ENCODE results near the gene POTEG. TPM values are rescaled to one million over a fixed set of nuclear protein-coding genes. Genes with fewer than 3 reads are reported as not detected.
"Not testable (repeated sequence)": the region's sequence is repeated elsewhere in the genome, so short reads cannot be mapped to it uniquely, and the experiment has no call there.

The POTEG gene
- total RNA-seq, 1 experiment from 2014 or later: not detected

GRCh38 chr14:19386309-19386708 lies 47.8 kb downstream of the POTEG start:
- H3K4me1 ChIP-seq (ENCODE audit: low read length); H4K20me1 ChIP-seq (ENCODE audit: insufficient read depth, low read depth, low read length); H3K4me3 ChIP-seq (ENCODE audit: low read length); H3K27ac ChIP-seq (ENCODE audit: low read length); H3K4me2 ChIP-seq (ENCODE audit: low read depth, low read length, poor library complexity, severe bottlenecking); H3K9me2 ChIP-seq (replicated peaks; ENCODE audit: insufficient read depth, low read length); DNase-seq; H3K79me2 ChIP-seq (ENCODE audit: low read length); H3K9me3 ChIP-seq (ENCODE audit: low read length); H2AFZ ChIP-seq (ENCODE audit: low read length); H3K27me3 ChIP-seq (ENCODE audit: low read length); H3K36me3 ChIP-seq (ENCODE audit: insufficient read depth, low read length); H3K9ac ChIP-seq (ENCODE audit: low read length): not testable (repeated sequence)

DNA sequence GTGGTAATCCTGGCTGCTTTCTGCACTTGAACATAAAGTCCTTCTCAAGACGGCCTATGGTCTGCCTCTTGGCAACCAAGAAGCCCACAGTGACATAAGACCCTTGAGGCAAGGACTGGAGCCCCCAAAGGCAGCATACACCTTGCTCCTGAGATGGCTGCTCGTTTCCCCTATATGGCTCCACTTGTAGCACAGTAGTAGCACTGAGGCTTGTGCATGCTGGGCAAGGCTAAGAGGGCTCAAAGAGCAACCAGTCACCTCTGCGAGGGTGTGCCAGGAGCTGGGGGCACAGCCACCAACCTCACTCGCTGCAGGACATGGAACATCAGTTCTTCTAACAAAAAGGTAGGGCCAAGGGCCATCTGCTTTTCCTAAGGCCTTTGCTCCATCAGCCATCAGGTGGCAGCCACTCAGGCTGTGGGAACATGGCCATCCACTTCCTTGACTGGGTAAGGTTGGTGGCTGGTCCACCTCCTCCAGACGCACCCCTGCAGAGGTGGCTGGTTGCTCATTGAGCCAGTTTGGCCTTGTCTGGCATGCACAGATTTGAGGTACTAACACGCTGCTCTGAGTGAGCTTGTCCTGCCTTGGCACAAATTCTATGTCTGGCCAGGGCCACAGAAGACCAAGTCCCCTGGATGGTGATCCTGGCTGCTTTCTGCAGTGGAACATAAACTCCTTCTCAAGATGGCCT lies 49.9 kb downstream of the POTEG start:
- H3K9me3 ChIP-seq (ENCODE audit: low read length); H3K79me2 ChIP-seq (ENCODE audit: low read length); H3K27me3 ChIP-seq (ENCODE audit: low read length); H3K9me2 ChIP-seq (replicated peaks; ENCODE audit: insufficient read depth, low read length); H3K9ac ChIP-seq (ENCODE audit: low read length); H3K4me1 ChIP-seq (ENCODE audit: low read length); H3K4me3 ChIP-seq (ENCODE audit: low read length); H3K27ac ChIP-seq (ENCODE audit: low read length); DNase-seq; H3K36me3 ChIP-seq (ENCODE audit: insufficient read depth, low read length); H4K20me1 ChIP-seq (ENCODE audit: insufficient read depth, low read depth, low read length); H2AFZ ChIP-seq (ENCODE audit: low read length); H3K4me2 ChIP-seq (ENCODE audit: low read depth, low read length, poor library complexity, severe bottlenecking): not testable (repeated sequence)

DNA sequence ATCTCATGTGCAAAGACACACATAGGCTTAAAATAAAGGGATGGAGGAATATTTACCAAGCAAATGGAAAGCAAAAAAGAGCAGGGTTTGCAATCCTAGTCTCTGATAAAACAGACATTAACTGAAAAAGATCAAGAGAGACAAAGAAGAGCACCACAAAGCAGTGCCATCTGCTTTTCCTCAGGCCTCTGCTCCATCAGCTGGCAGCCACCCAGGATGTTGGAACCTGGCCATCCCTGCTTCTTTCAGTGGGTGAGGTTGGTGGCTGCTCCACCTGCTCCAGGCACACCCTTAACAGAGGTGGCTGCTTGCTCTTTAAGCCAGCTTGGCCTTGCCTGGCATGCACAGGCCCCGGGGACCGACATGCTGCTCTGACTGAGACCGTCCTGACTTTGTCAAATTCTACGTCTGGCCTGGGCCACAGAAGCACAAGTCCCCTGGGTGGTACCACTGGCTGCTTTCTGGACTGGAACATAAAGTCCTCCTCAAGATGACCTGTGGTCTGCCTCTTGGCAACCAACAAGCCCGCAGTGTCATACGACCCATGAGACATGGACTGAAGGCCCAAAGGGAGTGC lies 51.0 kb downstream of the POTEG start:
- not testable (repeated sequence) for H2AFZ ChIP-seq (ENCODE audit: low read length); H3K9me3 ChIP-seq (ENCODE audit: low read length); DNase-seq; H3K9ac ChIP-seq (ENCODE audit: low read length); H3K4me1 ChIP-seq (ENCODE audit: low read length); H3K9me2 ChIP-seq (replicated peaks; ENCODE audit: insufficient read depth, low read length); H4K20me1 ChIP-seq (ENCODE audit: insufficient read depth, low read depth, low read length); H3K36me3 ChIP-seq (ENCODE audit: insufficient read depth, low read length); H3K27ac ChIP-seq (ENCODE audit: low read length); H3K79me2 ChIP-seq (ENCODE audit: low read length); H3K27me3 ChIP-seq (ENCODE audit: low read length); H3K4me2 ChIP-seq (ENCODE audit: low read depth, low read length, poor library complexity, severe bottlenecking); H3K4me3 ChIP-seq (ENCODE audit: low read length)

- not testable (repeated sequence) for H3K4me3 ChIP-seq (ENCODE audit: low read length); H3K4me1 ChIP-seq (ENCODE audit: low read length); H3K79me2 ChIP-seq (ENCODE audit: low read length); H4K20me1 ChIP-seq (ENCODE audit: insufficient read depth, low read depth, low read length); H3K9me2 ChIP-seq (replicated peaks; ENCODE audit: insufficient read depth, low read length); H3K4me2 ChIP-seq (ENCODE audit: low read depth, low read length, poor library complexity, severe bottlenecking); H3K27me3 ChIP-seq (ENCODE audit: low read length); H3K36me3 ChIP-seq (ENCODE audit: insufficient read depth, low read length); DNase-seq; H3K9ac ChIP-seq (ENCODE audit: low read length); H2AFZ ChIP-seq (ENCODE audit: low read length); H3K27ac ChIP-seq (ENCODE audit: low read length)
- H3K9me3 ChIP-seq (ENCODE audit: low read length): peaks cover 11% of the 10 kb centered on the region
Measured at GRCh38 chr14:19380137-19380536, 54.0 kb downstream of the POTEG start.

GRCh38 chr14:19374451-19374903 lies 59.7 kb downstream of the POTEG start:
- not testable (repeated sequence) for H3K4me1 ChIP-seq (ENCODE audit: low read length); DNase-seq; H3K36me3 ChIP-seq (ENCODE audit: insufficient read depth, low read length); H4K20me1 ChIP-seq (ENCODE audit: insufficient read depth, low read depth, low read length); H3K4me3 ChIP-seq (ENCODE audit: low read length); H3K27ac ChIP-seq (ENCODE audit: low read length); H3K79me2 ChIP-seq (ENCODE audit: low read length); H3K4me2 ChIP-seq (ENCODE audit: low read depth, low read length, poor library complexity, severe bottlenecking); H3K9me2 ChIP-seq (replicated peaks; ENCODE audit: insufficient read depth, low read length); H3K27me3 ChIP-seq (ENCODE audit: low read length); H3K9ac ChIP-seq (ENCODE audit: low read length); H2AFZ ChIP-seq (ENCODE audit: low read length)
- H3K9me3 ChIP-seq (ENCODE audit: low read length): peaks cover 19% of the 10 kb centered on the region

DNA sequence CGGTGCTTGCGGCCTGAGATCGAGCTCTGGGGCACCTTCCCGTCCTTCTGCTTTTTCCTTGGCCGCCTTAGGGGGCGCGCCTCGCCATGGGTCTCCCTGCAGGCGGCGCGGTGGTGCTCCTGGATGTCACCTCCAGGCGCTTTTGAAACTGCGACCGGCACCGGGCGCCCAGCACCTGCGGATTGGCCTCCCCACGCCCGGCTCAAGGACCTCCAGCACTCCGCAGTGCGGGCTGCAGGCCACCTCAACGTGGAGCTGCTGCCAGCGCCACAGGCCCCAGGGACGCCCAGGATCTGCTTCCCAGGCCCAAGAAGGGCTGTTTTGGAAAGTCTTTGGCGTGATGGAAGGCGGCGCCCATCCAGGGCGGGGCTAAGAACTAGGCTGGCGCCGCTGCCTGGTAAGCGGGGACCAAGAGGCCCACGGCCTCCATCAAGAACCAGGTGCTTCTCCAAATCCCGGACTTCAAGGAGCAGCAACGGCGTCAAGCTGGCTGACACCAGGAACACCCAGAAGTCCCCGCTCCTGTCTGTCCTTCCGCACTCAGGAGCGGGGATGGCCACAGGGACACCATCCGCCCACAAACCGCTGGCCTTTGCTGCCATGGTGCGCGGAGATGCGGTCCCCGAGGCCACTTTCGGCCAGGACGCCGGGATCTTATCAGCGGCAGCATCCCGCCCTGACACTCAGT lies 61.2 kb downstream of the POTEG start:
- not testable (repeated sequence) for H2AFZ ChIP-seq (ENCODE audit: low read length); H3K4me3 ChIP-seq (ENCODE audit: low read length); H3K4me2 ChIP-seq (ENCODE audit: low read depth, low read length, poor library complexity, severe bottlenecking); H3K79me2 ChIP-seq (ENCODE audit: low read length); DNase-seq; H4K20me1 ChIP-seq (ENCODE audit: insufficient read depth, low read depth, low read length); H3K9me2 ChIP-seq (replicated peaks; ENCODE audit: insufficient read depth, low read length); H3K27ac ChIP-seq (ENCODE audit: low read length); H3K9ac ChIP-seq (ENCODE audit: low read length); H3K4me1 ChIP-seq (ENCODE audit: low read length); H3K27me3 ChIP-seq (ENCODE audit: low read length); H3K36me3 ChIP-seq (ENCODE audit: insufficient read depth, low read length)
- peaks cover 19% of the 10 kb centered on the region for H3K9me3 ChIP-seq (ENCODE audit: low read length)

- not testable (repeated sequence) for H3K4me3 ChIP-seq (ENCODE audit: low read length); H3K27ac ChIP-seq (ENCODE audit: low read length); H3K9me2 ChIP-seq (replicated peaks; ENCODE audit: insufficient read depth, low read length); DNase-seq; H3K4me2 ChIP-seq (ENCODE audit: low read depth, low read length, poor library complexity, severe bottlenecking); H2AFZ ChIP-seq (ENCODE audit: low read length); H4K20me1 ChIP-seq (ENCODE audit: insufficient read depth, low read depth, low read length); H3K36me3 ChIP-seq (ENCODE audit: insufficient read depth, low read length); H3K27me3 ChIP-seq (ENCODE audit: low read length); H3K79me2 ChIP-seq (ENCODE audit: low read length); H3K4me1 ChIP-seq (ENCODE audit: low read length); H3K9ac ChIP-seq (ENCODE audit: low read length)
- peaks cover 15% of the 10 kb centered on the region for H3K9me3 ChIP-seq (ENCODE audit: low read length)
Measured at GRCh38 chr14:19371767-19372166, 62.4 kb downstream of the POTEG start.

DNA sequence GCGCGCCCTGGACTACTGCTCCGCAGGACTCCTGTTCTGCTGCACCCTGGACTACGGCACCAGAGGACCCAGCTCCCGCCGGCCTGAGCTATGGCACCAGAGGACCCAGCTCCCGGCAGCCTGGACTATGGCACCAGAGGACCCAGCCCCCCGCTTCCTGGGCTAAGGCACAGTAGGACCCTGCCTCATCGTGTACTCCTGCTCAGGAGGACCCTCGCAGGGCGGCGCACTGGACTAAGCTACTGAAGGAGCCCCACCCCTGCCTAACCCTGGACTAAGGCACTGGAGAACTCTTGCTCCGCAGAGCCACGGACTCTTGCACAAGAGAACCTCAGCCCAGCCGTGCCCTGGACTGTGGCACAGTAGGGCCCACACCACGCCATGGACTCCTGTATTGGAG lies 71.3 kb downstream of the POTEG start:
- not testable (repeated sequence) for H3K9me3 ChIP-seq (ENCODE audit: low read length)

More for the DNA sequence above, 71.3 kb downstream of the POTEG start:
- not testable (repeated sequence) for H3K27ac ChIP-seq (ENCODE audit: low read length); H3K79me2 ChIP-seq (ENCODE audit: low read length); H3K4me1 ChIP-seq (ENCODE audit: low read length); DNase-seq; H3K9ac ChIP-seq (ENCODE audit: low read length); H3K4me2 ChIP-seq (ENCODE audit: low read depth, low read length, poor library complexity, severe bottlenecking); H3K36me3 ChIP-seq (ENCODE audit: insufficient read depth, low read length); H3K9me2 ChIP-seq (replicated peaks; ENCODE audit: insufficient read depth, low read length); H3K4me3 ChIP-seq (ENCODE audit: low read length); H4K20me1 ChIP-seq (ENCODE audit: insufficient read depth, low read depth, low read length); H3K27me3 ChIP-seq (ENCODE audit: low read length); H2AFZ ChIP-seq (ENCODE audit: low read length)

Data from Karpas-422 (cell line).